GM19455 (cell line): ENCODE measurements around the gene HGFAC.
"Not testable (repeated sequence)": the region's sequence is repeated elsewhere in the genome, so short reads cannot be mapped to it uniquely, and the experiment has no call there.

Experiments
- ATAC-seq: cut with Tn5 transposase; IDR thresholded peaks from one replicate; pipeline ENCODE4 v1.9.1; 2021; ENCODE audit not compliant: unreplicated experiment

HGFAC gene

DNA sequence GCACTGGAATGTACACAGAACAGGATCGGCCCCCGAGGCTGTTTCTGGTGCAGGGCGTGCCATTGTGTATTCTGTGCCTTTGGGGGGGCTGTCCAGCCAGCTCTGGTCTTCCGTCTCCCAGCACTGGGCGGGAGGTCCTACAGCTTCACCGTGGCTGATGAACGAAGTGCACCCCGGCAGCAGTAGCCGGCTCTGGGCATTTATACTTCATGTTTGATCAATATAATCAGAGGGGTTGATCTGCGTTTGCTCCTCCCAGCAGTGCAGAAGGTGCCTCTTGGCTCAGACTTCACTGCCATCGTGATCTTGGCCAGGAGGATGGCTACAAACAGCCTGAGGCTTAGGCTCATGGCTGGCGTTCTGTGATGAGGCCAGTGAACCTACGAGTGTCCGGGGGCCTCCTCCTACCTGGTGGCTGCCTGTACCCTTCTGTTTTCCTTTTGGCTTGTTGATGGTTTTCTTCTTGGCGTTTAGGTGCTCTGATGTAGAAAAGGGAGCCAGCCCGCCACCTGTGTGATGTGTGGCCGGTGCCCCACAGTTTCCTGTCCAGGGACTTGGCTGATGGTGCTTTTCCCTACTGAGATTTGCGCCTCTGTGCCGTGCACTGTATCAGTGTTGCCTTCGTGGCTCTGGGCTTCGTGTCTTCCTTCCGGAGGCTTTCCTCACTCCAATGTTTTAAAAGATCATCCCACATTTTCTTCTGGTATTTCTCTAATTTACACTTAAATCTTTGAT lies 31.2 kb upstream of the HGFAC start:
- ATAC-seq = no peak

DNA sequence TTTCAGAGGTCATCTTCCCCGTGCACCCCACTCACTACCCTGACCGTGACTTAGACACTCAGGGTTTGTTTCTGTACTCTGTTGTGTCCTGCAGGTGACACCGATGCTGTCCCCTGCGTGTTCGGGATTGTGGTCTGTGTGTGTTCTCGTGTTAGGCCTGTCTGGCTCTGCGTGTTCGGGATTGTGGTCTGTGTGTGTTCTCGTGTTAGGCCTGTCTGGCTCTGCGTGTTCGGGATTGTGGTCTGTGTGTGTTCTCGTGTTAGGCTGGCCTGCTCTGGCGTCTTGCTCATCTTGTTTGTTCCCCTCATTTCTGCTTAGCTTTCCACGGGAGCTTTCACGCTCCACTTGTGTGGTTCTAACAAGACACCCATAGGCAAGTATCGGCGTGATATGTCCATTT lies 30.6 kb upstream of the HGFAC start:
- not testable (repeated sequence) for ATAC-seq

- no peak for ATAC-seq
Measured at GRCh38 chr4:3411676-3412075, 30.1 kb upstream of the HGFAC start.

DNA sequence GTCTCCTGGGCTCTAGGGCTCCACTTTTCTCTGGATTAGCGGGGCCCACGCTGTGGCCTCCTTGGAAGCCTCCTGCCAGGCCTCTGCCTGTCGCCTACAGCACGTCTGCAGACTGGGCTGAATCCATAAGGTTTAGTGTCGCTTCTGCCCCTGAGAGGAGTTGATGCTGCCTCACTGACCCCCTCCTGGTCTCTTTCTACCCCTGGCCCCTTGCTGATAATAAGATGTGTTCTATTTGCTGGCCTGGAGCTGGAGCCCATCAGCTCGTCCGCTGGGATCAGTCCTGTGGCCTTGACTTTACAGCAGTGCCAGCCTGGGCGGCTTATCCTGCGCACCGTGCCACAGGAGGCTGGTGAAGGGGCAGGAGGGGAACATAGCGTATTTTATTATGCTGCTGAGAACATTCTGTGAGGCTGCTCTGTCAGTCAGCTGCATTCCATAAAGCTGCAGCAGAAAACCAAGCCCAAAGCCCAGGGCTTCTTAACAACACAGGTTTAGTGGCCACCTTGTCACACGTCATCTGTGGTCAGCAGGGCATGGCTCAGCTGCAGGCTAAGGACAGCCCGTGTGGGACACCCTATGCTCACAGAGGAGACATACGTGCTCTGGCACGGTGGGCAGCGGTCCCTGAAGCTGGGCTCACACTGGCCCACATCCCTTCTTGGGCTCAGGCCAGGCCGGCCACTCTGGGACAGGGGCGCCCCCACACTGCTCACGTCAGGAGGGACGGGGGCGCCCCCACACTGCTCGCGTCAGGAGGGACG lies 29.3 kb upstream of the HGFAC start:
- ATAC-seq = no peak

- ATAC-seq = no peak
Measured at GRCh38 chr4:3413217-3413671, 28.5 kb upstream of the HGFAC start.

DNA sequence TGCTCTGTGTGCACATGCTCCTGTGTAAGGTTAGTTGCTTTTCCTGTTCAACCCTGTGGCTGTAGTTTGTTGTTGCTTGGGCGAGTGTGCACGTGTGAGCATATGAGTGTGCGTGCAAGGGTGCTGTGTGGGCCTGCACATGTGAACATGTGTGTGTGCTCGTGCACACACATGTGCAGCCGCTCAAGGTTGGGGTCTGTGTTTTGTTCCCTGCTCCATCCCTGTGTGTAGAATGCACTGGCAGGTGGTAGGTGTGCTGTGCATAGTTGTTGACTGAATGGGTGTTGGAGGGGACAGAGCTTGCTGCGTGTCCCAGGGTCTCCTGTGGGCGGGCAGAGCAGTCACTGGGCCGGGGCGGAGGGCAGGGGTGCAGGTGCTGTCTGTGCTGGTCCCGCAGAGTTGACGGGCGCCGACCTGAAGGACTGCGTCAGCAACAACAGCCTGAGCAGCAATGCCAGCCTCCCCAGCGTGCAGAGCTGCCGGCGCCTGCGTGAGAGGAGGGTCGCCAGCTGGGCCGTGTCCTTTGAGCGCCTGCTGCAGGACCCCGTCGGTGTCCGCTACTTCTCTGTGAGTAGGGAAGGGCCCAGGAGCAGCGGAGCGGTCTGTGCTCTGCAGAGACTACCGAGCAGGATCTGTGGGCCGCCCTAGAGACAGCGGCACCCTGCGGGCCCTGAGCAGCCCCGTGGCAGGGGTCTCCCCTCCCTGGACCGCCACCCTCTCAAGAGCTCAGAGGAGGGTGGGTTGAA lies 27.9 kb upstream of the HGFAC start:
- no peak for ATAC-seq

DNA sequence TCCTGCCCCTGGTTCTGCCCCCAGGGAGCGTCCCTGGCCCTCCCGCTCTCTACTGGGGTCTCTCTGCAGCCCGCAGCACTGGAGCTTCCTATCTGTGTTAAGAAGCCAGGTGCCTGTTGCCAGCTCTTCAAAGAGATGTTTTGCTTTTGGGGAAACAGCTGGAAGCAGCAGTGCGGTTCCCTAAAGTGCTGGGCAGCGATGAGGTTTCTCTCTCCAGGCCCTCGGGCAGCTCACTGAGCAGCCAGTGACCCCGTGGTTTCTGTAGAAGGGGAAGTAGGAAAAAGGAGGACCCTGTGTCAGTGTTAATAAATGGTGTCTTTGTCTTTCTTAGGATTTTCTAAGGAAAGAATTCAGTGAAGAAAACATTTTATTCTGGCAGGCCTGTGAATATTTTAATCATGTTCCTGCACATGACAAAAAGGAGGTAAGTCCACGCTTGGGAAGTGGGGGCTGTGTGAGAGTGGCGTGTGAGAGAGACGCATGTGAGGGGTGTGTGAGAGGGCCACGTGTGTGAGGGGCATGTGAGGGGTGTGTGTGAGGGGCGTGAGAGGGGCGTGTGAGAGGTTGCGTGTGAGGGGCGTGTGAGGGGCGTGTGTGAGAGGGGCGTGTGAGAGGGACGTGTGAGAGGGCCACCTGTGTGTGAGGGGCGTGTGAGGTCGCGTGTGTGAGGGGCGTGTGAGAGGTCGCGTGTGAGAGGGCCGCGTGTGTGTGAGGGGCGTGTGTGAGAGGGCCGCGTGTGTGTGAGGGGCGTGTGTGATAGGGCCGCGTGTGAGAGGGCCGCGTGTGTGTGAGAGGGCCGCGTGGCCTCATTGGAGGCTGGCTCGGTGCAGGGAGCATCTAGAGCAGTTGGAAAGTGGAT lies 27.1 kb upstream of the HGFAC start:
- no peak for ATAC-seq

DNA sequence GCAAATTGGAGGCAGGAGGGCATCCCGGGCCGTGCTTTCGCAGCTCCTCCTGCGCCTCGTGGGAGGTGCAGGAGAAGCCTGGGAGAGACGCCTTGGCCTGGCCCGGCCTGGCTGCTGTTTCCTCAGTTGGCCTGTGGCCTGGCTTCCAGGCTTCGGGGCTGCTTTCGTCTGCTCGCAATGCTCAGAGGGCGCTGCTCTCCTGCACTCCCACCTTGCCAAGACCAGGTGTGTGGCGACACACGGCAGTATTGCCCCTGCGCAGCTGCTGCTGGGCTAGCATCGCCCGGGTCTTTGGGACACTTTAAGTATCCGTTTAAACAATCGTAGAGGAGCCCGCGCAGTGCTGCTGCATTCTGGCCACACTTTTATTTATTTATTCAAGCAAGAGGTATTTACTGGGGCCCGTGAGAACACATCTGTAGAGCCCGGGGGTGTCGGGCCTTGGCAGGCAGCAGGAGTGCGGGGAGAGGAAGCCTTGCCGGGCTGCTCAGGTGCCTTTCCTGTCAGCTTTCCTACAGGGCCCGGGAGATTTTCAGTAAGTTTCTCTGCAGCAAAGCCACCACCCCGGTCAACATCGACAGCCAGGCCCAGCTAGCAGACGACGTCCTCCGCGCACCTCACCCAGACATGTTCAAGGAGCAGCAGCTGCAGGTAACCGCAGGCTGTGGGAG lies 26.2 kb upstream of the HGFAC start:
- ATAC-seq = no peak

GRCh38 chr4:3416270-3416669 lies 25.5 kb upstream of the HGFAC start:
- no peak for ATAC-seq

DNA sequence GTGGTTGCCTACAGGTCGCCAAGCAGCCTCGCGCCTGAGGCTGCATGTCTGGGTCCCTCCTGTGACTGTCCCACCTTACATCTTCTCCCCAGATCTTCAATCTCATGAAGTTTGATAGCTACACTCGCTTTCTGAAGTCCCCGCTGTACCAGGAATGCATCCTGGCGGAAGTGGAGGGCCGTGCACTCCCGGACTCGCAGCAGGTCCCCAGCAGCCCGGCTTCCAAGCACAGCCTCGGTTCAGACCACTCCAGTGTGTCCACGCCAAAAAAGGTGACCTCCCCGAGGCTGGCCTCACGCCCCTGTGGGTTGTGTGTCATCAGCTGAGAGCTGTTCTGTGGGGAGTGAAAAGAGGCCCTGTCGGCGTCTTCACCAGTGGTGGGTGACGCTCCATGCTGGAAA lies 24.9 kb upstream of the HGFAC start:
- ATAC-seq = no peak

- no peak for ATAC-seq
Measured at GRCh38 chr4:3417448-3417847, 24.3 kb upstream of the HGFAC start.

DNA sequence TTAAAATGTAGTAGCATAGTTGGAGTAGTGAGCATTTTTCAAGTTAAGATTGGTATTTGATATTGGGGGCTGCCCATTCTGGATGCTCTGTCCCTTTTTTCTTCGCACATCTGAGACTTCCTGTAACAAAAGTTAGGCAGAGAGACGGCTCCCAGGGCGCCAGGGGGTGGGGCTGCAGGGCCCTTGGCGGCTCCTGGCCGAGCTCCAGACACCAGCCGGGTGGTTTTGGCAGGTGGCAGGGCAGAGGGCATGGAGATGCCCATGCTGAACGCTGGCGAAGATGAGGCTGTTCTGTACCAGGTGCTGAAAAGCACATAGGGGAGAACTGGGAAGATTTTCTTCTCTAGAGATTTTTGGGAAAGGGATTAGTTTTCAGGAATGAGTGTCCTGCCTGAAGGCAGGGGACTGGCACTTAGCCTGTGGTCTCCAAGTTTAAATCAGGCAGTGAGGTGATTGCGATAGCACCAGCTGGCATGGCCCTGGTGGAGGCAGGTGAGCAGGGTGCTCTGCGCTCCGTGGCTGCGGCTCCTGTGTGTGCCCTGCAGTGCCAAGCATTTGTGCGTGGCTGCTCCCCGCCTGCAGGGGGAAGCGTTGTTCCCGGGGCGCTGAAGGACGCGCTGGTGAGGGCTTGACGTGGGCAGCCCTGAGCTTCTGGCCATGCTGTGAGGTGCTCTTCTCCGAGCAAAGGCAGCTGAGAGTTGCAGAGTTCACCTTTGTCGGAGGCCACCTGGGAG lies 23.6 kb upstream of the HGFAC start:
- no peak for ATAC-seq

GRCh38 chr4:3419836-3420605 lies 21.7 kb upstream of the HGFAC start:
- no peak for ATAC-seq

DNA sequence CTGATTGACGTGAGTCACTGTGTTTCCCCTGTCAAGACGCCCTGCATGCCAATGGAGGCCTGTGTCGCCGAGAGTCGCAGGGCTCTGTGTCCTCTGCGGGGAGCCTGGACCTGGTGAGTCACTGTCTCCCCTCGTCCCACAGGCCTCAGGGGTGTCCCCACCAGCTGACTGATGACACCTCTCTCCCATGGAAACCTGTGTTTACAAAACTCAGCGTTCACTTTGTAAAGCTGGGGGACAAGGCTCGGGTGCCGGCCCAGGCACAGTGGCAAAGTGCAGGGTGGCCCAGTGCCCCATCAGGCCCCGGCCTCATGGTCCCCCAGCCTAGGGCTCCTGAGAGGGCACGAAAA lies 21.2 kb upstream of the HGFAC start:
- no peak for ATAC-seq

DNA sequence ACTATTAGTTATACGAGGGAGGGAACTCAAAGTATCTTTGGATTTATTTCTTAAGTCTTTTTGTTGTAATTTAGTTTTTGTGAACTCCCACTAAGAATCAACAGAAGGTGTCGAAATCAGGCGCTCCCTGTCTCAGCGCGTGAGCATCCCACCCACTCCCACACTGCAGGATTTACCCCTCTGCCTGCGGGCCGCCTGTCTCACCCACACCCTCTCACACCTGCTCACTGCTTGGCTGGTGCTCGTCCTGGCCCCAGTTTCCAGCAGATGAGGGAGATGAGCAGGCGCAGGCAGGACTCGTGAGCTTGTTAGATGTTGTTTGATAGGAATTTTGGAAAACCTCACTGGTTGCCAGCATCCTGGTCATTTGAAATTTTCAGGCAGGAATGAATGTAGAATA lies 20.8 kb upstream of the HGFAC start:
- no peak for ATAC-seq

DNA sequence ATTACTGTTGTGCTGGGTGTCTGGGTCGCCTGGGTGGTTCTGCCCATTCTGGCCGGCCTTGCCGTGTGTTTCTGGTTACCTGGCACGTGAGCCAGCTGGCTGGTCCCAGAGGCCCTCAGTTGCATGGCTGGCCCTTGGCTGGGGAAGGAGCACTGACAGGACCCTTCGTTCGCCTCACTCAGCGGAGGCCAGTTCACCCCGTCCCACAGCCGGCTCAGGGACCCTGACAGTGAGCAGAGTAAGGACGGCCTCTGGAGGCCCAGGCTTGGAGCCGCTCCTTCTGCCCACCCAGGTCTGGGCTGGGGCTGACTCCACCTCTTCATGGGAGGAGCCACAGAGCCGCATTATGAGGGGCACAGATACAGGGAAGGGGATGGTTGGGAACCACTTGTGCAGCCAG lies 20.3 kb upstream of the HGFAC start:
- no peak for ATAC-seq

DNA sequence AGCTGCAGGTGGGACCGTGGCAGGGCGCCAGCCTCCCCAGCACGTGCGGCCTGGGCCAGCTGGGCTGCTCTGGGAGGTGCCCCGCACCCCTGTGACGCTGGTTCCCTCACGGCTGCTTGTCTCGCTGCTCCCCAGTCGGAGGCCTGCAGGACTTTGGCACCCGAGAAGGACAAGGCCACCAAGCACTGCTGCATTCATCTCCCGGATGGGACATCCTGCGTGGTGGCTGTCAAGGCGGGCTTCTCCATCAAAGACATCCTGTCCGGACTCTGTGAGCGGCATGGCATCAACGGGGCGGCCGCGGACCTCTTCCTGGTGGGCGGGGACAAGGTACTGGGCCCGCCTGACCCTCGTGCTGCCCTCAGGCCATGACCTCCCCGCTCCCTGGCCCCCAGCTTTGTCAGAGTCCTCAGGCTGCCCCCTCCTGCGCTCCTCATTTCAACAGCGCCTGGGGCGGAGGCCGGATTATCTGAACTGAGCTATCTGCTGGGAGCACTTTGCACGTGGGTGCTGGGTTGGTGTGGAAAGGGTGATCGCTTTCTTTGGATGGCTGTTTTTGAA lies 19.4 kb upstream of the HGFAC start:
- ATAC-seq = no peak

DNA sequence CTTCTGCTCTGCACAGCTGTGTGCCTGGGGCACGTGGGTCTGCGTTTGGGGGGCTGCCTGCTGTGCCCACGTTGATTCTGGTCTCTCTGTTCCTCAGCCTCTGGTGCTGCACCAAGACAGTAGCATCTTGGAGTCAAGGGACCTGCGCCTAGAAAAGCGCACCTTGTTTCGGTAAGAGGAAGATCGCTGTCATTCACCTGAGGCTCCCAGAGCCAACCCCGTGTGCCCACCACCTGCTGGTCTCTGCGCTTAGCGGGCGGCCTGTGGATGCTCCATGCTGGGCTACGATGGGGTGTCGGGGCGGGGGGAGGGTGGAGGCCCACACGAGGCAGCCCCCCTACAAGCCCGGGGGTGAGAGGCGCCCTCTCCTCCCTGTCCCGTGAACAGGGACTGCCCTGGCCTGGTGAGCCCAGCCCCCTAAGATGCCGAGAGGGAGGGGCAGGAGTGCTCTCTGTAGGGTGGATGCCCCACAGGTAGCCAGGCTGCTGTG lies 18.9 kb upstream of the HGFAC start:
- ATAC-seq = no peak

DNA sequence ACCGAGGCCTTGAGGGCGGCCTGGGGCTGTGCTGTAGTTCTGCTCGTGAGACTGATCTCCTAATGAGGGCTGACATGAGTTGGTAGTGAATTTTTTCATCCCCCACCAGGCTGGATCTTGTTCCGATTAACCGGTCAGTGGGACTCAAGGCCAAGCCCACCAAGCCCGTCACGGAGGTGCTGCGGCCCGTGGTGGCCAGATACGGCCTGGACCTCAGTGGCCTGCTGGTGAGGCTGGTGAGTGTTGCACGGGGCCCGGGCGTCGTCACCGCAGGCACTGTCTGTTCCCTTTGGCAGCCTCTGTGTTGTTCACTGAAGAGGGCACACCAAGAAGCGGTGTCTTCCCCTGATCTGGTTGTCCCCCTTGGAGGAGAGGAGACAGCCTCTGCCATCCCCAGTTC lies 18.4 kb upstream of the HGFAC start:
- ATAC-seq = no peak
